ENCODE results near the gene ANXA6.

DNA sequence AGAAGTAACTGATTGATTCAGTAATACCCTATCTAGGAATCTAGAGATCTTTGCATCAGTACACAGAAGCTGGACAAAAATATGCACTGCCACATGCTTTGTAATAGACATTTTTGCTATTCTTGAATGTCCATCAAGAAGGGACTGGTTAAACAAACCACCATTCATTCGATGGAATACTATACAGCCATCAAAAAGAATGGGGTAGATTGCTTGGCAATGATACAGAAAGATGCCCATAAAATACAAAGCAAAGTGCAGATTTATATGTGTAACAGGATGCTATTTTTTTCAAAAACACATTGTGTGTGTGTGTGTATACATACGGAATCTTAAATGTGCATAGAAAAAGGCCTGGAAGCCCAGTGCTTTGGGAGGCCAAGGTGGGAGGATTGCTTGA lies 84.3 kb downstream of the ANXA6 start:
- TF ChIP-seq POLR2A (IDR thresholded peaks at IDR 0.05) (no peak), CTCF (IDR thresholded peaks at IDR 0.05) (no peak)

Data from gastroesophageal sphincter (tissue), 3 donors.